22Rv1 (cell line): ENCODE data around the gene LST1.

Source experiments
- ZFX ChIP-seq: fragments of 450-650 bp; IDR thresholded peaks from 2 replicates; pipeline ENCODE4 v1.6.1; 2017; ENCODE audit warnings: antibody characterized with exemption, borderline replicate concordance
- TF ChIP-seq, protein P1 (sequence below): fragments of 450-650 bp; IDR thresholded peaks from 2 replicates; pipeline ENCODE4 v1.5.1; 2017; ENCODE audit warnings: mild to moderate bottlenecking

DNA sequence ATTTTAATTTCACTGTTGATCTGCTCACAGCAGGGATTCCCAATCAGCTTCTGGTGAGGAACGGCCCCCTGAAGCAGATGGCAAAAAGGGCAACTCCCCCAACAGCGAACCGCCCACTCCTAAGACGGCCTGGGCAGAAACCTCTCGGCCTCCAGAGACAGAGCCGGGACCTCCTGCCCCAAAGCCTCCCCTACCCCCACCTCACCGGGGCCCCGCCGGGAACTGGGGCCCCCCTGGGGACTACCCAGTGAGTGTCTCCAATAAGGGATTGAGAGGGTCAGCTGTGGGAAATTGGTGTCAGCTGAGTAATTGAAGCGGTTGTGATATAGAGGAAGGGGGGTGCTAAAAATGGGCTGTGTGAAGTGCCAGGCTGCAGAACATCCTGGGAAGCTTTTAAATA, 40.9 kb downstream of the LST1 start:
- TF ChIP-seq, protein P1, sequence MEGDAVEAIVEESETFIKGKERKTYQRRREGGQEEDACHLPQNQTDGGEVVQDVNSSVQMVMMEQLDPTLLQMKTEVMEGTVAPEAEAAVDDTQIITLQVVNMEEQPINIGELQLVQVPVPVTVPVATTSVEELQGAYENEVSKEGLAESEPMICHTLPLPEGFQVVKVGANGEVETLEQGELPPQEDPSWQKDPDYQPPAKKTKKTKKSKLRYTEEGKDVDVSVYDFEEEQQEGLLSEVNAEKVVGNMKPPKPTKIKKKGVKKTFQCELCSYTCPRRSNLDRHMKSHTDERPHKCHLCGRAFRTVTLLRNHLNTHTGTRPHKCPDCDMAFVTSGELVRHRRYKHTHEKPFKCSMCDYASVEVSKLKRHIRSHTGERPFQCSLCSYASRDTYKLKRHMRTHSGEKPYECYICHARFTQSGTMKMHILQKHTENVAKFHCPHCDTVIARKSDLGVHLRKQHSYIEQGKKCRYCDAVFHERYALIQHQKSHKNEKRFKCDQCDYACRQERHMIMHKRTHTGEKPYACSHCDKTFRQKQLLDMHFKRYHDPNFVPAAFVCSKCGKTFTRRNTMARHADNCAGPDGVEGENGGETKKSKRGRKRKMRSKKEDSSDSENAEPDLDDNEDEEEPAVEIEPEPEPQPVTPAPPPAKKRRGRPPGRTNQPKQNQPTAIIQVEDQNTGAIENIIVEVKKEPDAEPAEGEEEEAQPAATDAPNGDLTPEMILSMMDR: no peak
- TF ChIP-seq ZFX: no peak
